HG03097 (cell line): ENCODE data around the gene XRCC4.

Experiments used
- ATAC-seq: cut with Tn5 transposase; IDR thresholded peaks from one replicate; pipeline ENCODE4 v1.9.1; 2021; ENCODE audit not compliant: unreplicated experiment, low FRiP score

The XRCC4 gene

GRCh38 chr5:83169571-83170337 lies 92.4 kb downstream of the XRCC4 start:
- ATAC-seq = no peak

- no peak for ATAC-seq
Observed at GRCh38 chr5:83172011-83172410, 94.7 kb downstream of the XRCC4 start.

- ATAC-seq = no peak
Observed at GRCh38 chr5:83172655-83173054, 95.3 kb downstream of the XRCC4 start.

- no peak for ATAC-seq
Observed at GRCh38 chr5:83173826-83174225, 96.5 kb downstream of the XRCC4 start.

GRCh38 chr5:83177803-83178202 lies 100.5 kb downstream of the XRCC4 start:
- no peak for ATAC-seq

- ATAC-seq = no peak
Observed at GRCh38 chr5:83179966-83180365, 102.6 kb downstream of the XRCC4 start.

- no peak for ATAC-seq
Observed at GRCh38 chr5:83184534-83184933, 107.2 kb downstream of the XRCC4 start.

- no peak for ATAC-seq
Observed at GRCh38 chr5:83192947-83193346, 115.6 kb downstream of the XRCC4 start.

GRCh38 chr5:83197326-83197967 lies 120.1 kb downstream of the XRCC4 start:
- ATAC-seq = no peak

GRCh38 chr5:83199126-83199525 lies 121.8 kb downstream of the XRCC4 start:
- no peak for ATAC-seq

GRCh38 chr5:83204651-83205050 lies 127.3 kb downstream of the XRCC4 start:
- ATAC-seq = no peak

GRCh38 chr5:83209963-83210362 lies 132.6 kb downstream of the XRCC4 start:
- no peak for ATAC-seq

- no peak for ATAC-seq
Observed at GRCh38 chr5:83219077-83219476, 141.7 kb downstream of the XRCC4 start.

GRCh38 chr5:83219495-83219894 lies 142.1 kb downstream of the XRCC4 start:
- no peak for ATAC-seq

- ATAC-seq = no peak
Observed at GRCh38 chr5:83220331-83220730, 143.0 kb downstream of the XRCC4 start.

- no peak for ATAC-seq
Observed at GRCh38 chr5:83222906-83223305, 145.6 kb downstream of the XRCC4 start.

- no peak for ATAC-seq
Observed at GRCh38 chr5:83227611-83228010, 150.3 kb downstream of the XRCC4 start.

- no peak for ATAC-seq
Observed at GRCh38 chr5:83230511-83230910, 153.2 kb downstream of the XRCC4 start.

- no peak for ATAC-seq
Observed at GRCh38 chr5:83244516-83244915, 167.2 kb downstream of the XRCC4 start.

- ATAC-seq = no peak
Observed at GRCh38 chr5:83245037-83245436, 167.7 kb downstream of the XRCC4 start.

- ATAC-seq = no peak
Observed at GRCh38 chr5:83246071-83246470, 168.7 kb downstream of the XRCC4 start.

GRCh38 chr5:83249156-83249555 lies 171.8 kb downstream of the XRCC4 start:
- no peak for ATAC-seq
